GM10266 (cell line): ENCODE measurements around the gene ANP32E.
"Not testable (repeated sequence)": the region's sequence is repeated elsewhere in the genome, so short reads cannot be mapped to it uniquely, and the experiment has no call there.

ENCODE experiments used
- DNase-seq: peaks from one replicate; pipeline ENCODE4 v3.0.0; 2012; ENCODE audit errors: extremely low spot score
- TF ChIP-seq, protein P1 (sequence below): IDR thresholded peaks from 2 replicates; pipeline ENCODE4 v1.5.1; 2012; ENCODE audit warnings: mild to moderate bottlenecking, low read depth; ENCODE audit not compliant: control insufficient read depth, insufficient read depth; ENCODE audit errors: missing control alignments

The ANP32E gene

DNA sequence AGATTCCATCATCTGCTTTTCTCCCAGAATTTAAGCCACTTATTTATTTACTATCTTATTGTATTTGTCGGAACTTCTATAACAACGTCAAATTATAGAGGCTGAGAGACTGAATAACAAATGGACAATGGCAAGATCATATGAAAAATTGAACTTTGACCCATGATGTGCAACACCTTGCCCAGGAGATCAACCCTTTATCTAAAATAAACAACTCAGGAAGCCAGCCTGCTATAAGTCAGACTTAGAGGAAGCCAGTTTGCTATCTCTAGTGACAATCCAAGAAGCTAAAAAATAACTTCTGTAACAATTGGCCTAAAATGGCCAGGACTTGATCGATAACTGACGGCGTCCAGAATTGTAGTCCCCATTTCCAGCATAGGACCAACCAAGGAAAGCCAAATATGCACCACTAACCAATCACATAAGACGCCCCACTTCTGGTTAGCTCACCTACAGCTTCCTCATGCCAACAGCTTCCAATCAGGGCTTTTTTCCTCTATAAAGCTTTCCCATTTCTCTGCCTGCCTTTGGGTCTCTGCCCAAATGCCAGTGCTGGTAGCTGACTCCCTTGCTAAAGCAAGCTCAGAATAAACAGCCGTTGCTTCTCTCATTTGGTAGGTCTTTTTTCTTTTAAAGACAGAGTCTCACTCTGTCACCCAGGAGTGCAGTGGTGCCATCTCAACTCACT lies 28.5 kb downstream of the ANP32E start:
- TF ChIP-seq, protein P1, sequence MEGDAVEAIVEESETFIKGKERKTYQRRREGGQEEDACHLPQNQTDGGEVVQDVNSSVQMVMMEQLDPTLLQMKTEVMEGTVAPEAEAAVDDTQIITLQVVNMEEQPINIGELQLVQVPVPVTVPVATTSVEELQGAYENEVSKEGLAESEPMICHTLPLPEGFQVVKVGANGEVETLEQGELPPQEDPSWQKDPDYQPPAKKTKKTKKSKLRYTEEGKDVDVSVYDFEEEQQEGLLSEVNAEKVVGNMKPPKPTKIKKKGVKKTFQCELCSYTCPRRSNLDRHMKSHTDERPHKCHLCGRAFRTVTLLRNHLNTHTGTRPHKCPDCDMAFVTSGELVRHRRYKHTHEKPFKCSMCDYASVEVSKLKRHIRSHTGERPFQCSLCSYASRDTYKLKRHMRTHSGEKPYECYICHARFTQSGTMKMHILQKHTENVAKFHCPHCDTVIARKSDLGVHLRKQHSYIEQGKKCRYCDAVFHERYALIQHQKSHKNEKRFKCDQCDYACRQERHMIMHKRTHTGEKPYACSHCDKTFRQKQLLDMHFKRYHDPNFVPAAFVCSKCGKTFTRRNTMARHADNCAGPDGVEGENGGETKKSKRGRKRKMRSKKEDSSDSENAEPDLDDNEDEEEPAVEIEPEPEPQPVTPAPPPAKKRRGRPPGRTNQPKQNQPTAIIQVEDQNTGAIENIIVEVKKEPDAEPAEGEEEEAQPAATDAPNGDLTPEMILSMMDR = no peak

DNA sequence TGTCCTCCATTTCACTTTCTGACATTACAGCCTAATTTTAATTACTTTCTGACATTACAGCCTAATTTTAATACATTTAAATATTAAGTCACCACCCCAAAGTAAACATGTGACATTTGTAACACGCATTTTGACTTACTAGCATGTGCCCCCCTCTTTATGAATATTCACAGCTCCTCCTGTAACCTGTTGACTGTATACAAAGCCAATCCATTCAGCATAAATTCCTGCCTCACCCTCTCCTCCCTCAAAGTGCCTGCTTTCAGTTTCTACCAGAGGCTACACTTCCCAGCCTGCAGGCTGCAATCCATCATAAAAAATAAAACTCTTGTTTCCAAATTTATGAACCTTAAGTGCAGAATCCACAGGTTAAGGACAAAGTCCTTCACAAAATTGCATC lies 39.5 kb downstream of the ANP32E start:
- DNase-seq = no peak
- TF ChIP-seq, protein P1 = no peak

More for the DNA sequence above, 28.5 kb downstream of the ANP32E start:
- no peak for DNase-seq

DNA sequence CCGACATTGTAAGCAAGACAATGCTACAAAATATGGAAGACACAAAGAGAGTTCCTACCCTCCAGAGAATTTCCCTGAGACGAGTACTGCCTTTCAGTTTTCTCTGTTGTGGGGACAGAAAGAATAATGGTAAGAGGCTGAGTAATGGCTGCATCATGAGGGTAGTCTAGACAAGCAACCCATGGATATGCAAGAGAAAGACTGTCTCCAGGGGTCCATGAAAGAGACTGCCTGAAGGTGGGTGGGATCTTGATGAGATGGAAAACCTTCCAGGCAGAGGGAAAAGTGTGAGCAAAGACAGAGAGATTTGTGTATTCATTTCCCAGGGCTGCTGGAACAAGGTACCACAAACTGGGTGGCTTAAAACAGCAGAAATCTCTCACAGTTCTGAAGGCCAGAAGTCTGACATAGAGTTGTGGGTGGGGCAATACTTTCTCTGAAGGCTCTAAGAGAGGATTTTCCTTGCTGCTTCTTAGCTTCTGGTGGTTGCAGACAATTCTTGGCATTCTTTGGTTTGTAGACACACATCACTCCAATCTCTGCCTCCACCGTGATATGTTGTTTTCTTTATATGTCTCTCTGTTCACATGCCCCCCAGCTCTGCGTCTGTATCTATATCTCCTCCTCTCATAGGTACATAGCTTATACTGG lies 41.4 kb downstream of the ANP32E start:
- TF ChIP-seq, protein P1 = no peak
- DNase-seq = no peak

DNA sequence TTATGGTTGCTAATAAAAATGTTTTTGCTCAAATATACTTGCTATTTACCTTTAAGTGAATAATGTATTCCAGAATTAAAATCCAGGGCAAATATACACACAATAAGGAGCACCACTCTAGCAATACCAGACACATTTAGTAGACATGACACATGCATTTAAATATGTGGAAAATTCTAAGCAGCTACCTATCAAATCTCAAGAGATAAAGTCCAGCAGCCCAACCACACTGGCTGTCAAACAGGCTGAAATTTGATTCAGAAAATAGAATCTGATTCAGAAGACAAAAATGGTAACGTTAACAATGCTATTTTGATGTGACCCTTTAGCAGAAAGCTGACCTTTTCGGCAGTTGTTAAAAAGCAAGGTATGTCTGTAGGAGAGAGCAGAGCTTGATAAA lies 43.9 kb downstream of the ANP32E start:
- no peak for DNase-seq
- TF ChIP-seq, protein P1 = no peak

DNA sequence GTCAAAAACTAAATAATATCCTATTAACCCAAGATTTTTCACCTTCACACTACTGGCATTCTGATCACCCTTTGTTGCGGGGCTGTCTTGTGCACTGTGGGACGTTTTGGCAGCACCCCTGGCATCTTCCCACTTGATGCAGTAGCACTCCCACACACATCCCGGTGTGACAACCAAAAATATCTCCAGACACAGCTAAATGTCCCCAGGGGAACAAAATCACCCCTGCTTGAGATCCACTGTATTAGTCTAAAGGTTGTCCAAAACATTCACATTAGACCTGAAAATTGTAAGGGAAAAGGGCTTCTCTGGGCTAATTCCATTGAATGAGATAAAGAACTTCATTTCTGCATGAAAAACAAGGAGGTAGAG lies 48.4 kb downstream of the ANP32E start:
- DNase-seq = no peak
- TF ChIP-seq, protein P1 = no peak

DNA sequence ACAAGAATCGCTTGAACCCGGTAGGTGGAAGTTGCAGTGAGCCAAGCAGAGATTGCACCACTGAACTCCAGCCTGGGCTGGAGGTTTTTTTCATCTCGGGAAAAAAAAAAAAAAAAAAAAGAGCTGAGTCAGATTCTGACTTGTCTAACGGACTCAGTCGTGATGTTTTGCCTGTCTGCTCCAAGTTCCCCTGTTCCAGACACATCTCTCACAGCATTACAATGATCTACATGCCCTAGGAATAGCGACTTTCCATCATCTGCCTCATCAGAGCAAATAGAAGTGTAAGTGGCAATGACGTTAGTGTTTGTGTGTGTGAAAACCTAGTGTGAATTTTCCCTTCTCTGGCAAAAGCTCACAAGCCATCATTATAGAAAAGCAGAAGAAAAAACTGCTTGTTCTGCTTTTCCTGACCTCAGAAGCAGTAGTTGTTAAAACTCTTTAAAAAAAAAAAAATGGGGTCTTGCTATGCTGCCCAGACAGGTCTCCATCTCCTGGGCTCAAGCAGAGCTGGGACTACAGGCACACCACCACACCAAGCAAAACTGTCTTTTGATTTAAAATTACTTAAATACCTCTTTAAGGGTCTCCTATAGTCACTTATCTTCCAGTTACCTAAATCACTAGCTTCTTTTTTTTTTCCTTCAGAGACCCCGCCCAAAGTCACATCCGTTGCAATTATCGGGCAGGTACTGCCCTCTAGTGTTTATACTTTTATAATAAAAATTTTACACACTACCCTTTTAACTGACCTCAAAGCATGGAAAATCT lies 48.9 kb downstream of the ANP32E start:
- peak; percentile 32 for DNase-seq
- TF ChIP-seq, protein P1 = peak; percentile 33

DNA sequence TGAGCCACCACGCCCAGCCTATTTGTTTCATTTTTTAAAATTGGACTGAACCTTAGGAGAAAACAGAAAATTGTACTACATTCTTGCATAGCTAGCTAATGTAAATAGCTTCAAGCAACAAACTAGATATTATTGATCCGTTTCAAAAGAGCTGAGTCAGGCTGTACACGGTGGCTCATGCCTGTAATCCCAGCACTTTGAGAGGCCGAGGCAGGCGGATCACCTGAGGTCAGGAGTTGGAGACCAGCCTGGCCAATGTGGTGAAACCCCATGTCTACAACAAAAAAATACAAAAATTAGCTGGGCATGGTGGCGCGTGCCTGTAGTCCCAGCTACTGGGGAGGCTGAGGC lies 49.5 kb downstream of the ANP32E start:
- not testable (repeated sequence) for DNase-seq
